ENCODE data around the gene NPPA. TPM values are rescaled to one million over a fixed set of nuclear protein-coding genes. Genes with fewer than 3 reads are reported as not detected.

Gene NPPA
- total and polyA plus RNA-seq, 2 experiments from 2014 or later = 0.22 TPM; not detected in 1

GRCh38 chr1:11887666-11888007, 40.1 kb upstream of the NPPA start:
- H3K36me3 ChIP-seq (replicated peaks; ENCODE audit: insufficient read depth, low read depth) = no peaks in the 10 kb centered on the region
- no peak overlapping the region for H3K4me3 ChIP-seq
- no peak overlapping the region for H3K27ac ChIP-seq
- WGBS (ENCODE audit: low lambda C conversion rate, missing lambda C conversion rate) = 85% methylated on average over 7 of the region's 7 CpGs
- peaks cover 5% of the 10 kb centered on the region for H3K4me1 ChIP-seq (ENCODE audit: insufficient read depth)
- H3K9me3 ChIP-seq (ENCODE audit: low read depth) = no peaks in the 10 kb centered on the region
- no peak overlapping the region for H3K4me2 ChIP-seq
- H3K27me3 ChIP-seq = no peaks in the 10 kb centered on the region
- no peak for DNase-seq (ENCODE audit: low spot score)
- no peak overlapping the region for H2AFZ ChIP-seq
- TF ChIP-seq, protein P1, sequence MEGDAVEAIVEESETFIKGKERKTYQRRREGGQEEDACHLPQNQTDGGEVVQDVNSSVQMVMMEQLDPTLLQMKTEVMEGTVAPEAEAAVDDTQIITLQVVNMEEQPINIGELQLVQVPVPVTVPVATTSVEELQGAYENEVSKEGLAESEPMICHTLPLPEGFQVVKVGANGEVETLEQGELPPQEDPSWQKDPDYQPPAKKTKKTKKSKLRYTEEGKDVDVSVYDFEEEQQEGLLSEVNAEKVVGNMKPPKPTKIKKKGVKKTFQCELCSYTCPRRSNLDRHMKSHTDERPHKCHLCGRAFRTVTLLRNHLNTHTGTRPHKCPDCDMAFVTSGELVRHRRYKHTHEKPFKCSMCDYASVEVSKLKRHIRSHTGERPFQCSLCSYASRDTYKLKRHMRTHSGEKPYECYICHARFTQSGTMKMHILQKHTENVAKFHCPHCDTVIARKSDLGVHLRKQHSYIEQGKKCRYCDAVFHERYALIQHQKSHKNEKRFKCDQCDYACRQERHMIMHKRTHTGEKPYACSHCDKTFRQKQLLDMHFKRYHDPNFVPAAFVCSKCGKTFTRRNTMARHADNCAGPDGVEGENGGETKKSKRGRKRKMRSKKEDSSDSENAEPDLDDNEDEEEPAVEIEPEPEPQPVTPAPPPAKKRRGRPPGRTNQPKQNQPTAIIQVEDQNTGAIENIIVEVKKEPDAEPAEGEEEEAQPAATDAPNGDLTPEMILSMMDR (IDR thresholded peaks at IDR 0.05; ENCODE audit: poor library complexity) = no peak
- no peak for TF ChIP-seq EZH2phosphoT487 (IDR thresholded peaks at IDR 0.05; ENCODE audit: low read depth, severe bottlenecking, unreplicated experiment)
- TF ChIP-seq EZH2 (IDR thresholded peaks at IDR 0.05; ENCODE audit: borderline replicate concordance) = no peak
- no peaks in the 10 kb centered on the region for H4K20me1 ChIP-seq (ENCODE audit: insufficient read depth, poor library complexity, severe bottlenecking)
- no peaks in the 10 kb centered on the region for H3K9me2 ChIP-seq (replicated peaks; ENCODE audit: insufficient read depth)
- H3K79me2 ChIP-seq = no peaks in the 10 kb centered on the region

GRCh38 chr1:11886986-11887665, 39.5 kb upstream of the NPPA start:
- Histone ChIP-seq H3K4me3 (no peak overlapping the region), H3K36me3 (replicated peaks; ENCODE audit: insufficient read depth, low read depth) (no peaks in the 10 kb centered on the region), H4K20me1 (ENCODE audit: insufficient read depth, poor library complexity, severe bottlenecking) (no peaks in the 10 kb centered on the region), H3K79me2 (no peaks in the 10 kb centered on the region), H3K27ac (no peak overlapping the region), H3K4me2 (no peak overlapping the region), H3K4me1 (ENCODE audit: insufficient read depth) (peaks cover 9% of the 10 kb centered on the region), H3K9me3 (ENCODE audit: low read depth) (no peaks in the 10 kb centered on the region), H3K9me2 (replicated peaks; ENCODE audit: insufficient read depth) (no peaks in the 10 kb centered on the region), H3K27me3 (no peaks in the 10 kb centered on the region), H2AFZ (no peak overlapping the region)
- TF ChIP-seq, protein P1 (IDR thresholded peaks at IDR 0.05; ENCODE audit: poor library complexity) = no peak
- no peak for TF ChIP-seq EZH2phosphoT487 (IDR thresholded peaks at IDR 0.05; ENCODE audit: low read depth, severe bottlenecking, unreplicated experiment)
- TF ChIP-seq EZH2 (IDR thresholded peaks at IDR 0.05; ENCODE audit: borderline replicate concordance) = no peak
- 92% methylated on average over 19 of the region's 19 CpGs for WGBS (ENCODE audit: low lambda C conversion rate, missing lambda C conversion rate)
- DNase-seq (ENCODE audit: low spot score) = no peak

DNA sequence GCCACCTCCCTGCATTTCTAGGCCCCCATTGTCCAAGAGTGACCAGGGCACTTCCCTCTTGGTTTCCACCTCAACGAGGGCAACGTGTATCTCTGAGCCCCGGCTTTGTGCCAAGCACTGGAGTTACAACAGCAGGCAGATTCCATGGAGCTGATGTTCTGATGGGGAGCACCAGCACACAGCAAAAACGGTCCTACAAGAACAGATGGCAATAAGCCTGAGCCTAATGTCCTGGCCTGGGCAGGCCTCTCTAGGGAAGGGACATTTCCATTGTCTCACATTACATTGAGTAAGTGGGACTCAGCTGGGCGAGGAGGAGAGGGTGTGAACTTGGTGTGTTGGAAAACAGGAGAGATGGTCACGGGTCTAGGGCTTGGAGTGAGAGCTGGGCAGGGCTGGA, 38.3 kb upstream of the NPPA start:
- no peaks in the 10 kb centered on the region for H3K9me3 ChIP-seq (ENCODE audit: low read depth)
- H2AFZ ChIP-seq = no peak overlapping the region
- no peak for TF ChIP-seq EZH2 (IDR thresholded peaks at IDR 0.05; ENCODE audit: borderline replicate concordance)
- no peak for TF ChIP-seq EZH2phosphoT487 (IDR thresholded peaks at IDR 0.05; ENCODE audit: low read depth, severe bottlenecking, unreplicated experiment)
- TF ChIP-seq, protein P1 (IDR thresholded peaks at IDR 0.05; ENCODE audit: poor library complexity) = no peak
- H3K79me2 ChIP-seq = no peaks in the 10 kb centered on the region
- H3K27ac ChIP-seq = no peak overlapping the region
- WGBS (ENCODE audit: low lambda C conversion rate, missing lambda C conversion rate) = 76% methylated on average over 6 of the region's 6 CpGs
- no peak overlapping the region for H3K4me2 ChIP-seq
- no peaks in the 10 kb centered on the region for H3K9me2 ChIP-seq (replicated peaks; ENCODE audit: insufficient read depth)
- H3K36me3 ChIP-seq (replicated peaks; ENCODE audit: insufficient read depth, low read depth) = no peaks in the 10 kb centered on the region
- no peak for DNase-seq (ENCODE audit: low spot score)
- no peak overlapping the region for H3K4me3 ChIP-seq
- no peaks in the 10 kb centered on the region for H4K20me1 ChIP-seq (ENCODE audit: insufficient read depth, poor library complexity, severe bottlenecking)
- no peaks in the 10 kb centered on the region for H3K27me3 ChIP-seq
- peaks cover 9% of the 10 kb centered on the region for H3K4me1 ChIP-seq (ENCODE audit: insufficient read depth)

Data from hepatocyte (in vitro differentiated cells).